ENCODE results near the gene KATNAL2. TPM values are rescaled to one million over a fixed set of nuclear protein-coding genes. Genes with fewer than 3 reads are reported as not detected.

The KATNAL2 gene
- total RNA-seq, 1 experiment from 2014 or later = 4.0 TPM

- no peak for DNase-seq (ENCODE audit: low read depth)
These were observed 193.3 kb downstream of the KATNAL2 start for GRCh38 chr18:47110492-47111274.

GRCh38 chr18:47113796-47114540, 196.6 kb downstream of the KATNAL2 start:
- peak; percentile 8 for DNase-seq (ENCODE audit: low read depth)

- no peak for DNase-seq (ENCODE audit: low read depth)
These were observed 197.8 kb downstream of the KATNAL2 start for GRCh38 chr18:47115205-47115604.

- DNase-seq (ENCODE audit: low read depth) = peak; percentile 65
These were observed 201.6 kb downstream of the KATNAL2 start for GRCh38 chr18:47118981-47119380.

- DNase-seq (ENCODE audit: low read depth) = no peak
These were observed 203.0 kb downstream of the KATNAL2 start for GRCh38 chr18:47120428-47120827.

- DNase-seq (ENCODE audit: low read depth) = no peak
These were observed 203.7 kb downstream of the KATNAL2 start for GRCh38 chr18:47121146-47121545.

- no peak for DNase-seq (ENCODE audit: low read depth)
These were observed 223.9 kb downstream of the KATNAL2 start for GRCh38 chr18:47141289-47141688.

GRCh38 chr18:47143153-47143552, 225.8 kb downstream of the KATNAL2 start:
- DNase-seq (ENCODE audit: low read depth) = no peak

- no peak for DNase-seq (ENCODE audit: low read depth)
These were observed 226.6 kb downstream of the KATNAL2 start for GRCh38 chr18:47143899-47144485.

- DNase-seq (ENCODE audit: low read depth) = no peak
These were observed 228.8 kb downstream of the KATNAL2 start for GRCh38 chr18:47146206-47146605.

GRCh38 chr18:47149457-47150028, 232.1 kb downstream of the KATNAL2 start:
- DNase-seq (ENCODE audit: low read depth) = peak; percentile 10

GRCh38 chr18:47150029-47150823, 232.8 kb downstream of the KATNAL2 start, which contains the start of gene HDHD2:
Gene HDHD2 (minus strand): TSS chr18:47150500. CDS start chr18:47136439, 14,061 bp downstream.
- DNase-seq (ENCODE audit: low read depth) = peak; percentile 77

- DNase-seq (ENCODE audit: low read depth) = peak; percentile 14
These were observed 233.5 kb downstream of the KATNAL2 start for GRCh38 chr18:47150824-47151366.

GRCh38 chr18:47151439-47151838, 234.0 kb downstream of the KATNAL2 start:
- DNase-seq (ENCODE audit: low read depth) = no peak

Other genes starting within 250 kb of the KATNAL2 start
- 9.8 and 12.2 TPM in 2 replicates for gene ST8SIA5, start 160.5 kb upstream of the KATNAL2 start, total RNA-seq (2014; rRNA removed; shearing (Covaris generic))
- gene PIAS2, start 95 bp upstream of the KATNAL2 start, total RNA-seq (2014; rRNA removed; shearing (Covaris generic)) = 25.4 and 35.9 TPM in 2 replicates
- gene ELOA2, start 118.0 kb downstream of the KATNAL2 start, total RNA-seq (2014; rRNA removed; shearing (Covaris generic)) = not detected in 2 replicates
- gene HDHD2, start 232.9 kb downstream of the KATNAL2 start, total RNA-seq (2014; rRNA removed; shearing (Covaris generic)) = 15.5 and 21.3 TPM in 2 replicates

All from M059J (cell line).